Measurements from ENCODE around the gene SPATC1L. TPM values are rescaled to one million over a fixed set of nuclear protein-coding genes. Genes with fewer than 3 reads are reported as not detected.

SPATC1L gene
- total RNA-seq, 1 experiment from 2014 or later = 36.0 TPM

DNA sequence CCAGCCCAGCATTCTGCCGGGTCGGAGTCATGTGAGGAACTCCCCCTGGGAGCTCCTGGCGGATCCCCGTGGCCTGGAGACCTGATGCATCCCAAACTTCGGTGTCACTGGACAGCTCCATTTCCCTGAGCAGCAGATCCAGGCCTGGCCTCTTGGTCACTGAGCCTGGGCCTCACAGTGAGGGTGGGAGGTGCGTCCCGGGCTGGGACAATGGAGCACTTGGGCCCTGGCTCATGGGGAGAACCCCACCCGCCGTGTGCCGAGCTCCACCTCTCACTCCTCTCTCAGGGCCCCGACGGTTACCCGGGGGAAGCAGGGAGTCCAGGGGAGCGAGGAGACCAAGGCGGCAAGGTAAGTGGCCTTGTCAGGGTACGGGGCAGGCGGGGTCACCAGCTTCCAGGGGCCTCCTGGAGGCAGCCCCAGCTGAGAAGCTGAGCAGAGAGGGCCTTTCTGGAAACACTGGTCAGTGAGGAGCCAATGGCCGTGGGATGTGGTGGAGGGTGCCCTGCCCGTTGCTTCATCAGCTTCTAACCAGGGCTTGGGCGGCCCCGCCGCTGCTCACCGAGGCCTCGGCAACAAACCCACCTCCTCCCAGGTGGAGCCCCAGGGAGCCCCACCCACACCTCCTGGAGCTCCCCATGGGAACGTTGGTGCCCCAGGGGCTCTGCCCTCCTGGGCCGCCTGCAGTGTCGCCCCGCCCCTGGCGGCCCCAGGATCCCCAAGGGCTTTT, 66.5 kb downstream of the SPATC1L start:
- Mint-ChIP-seq H3K27me3 (ENCODE audit: low read depth) (no peaks in the 10 kb centered on the region), H3K36me3 (ENCODE audit: insufficient read depth in 1 of 3, low read depth in 3 of 3) (peaks cover 25 to 62% (median 32%) of the 10 kb centered on the region in 3 experiments), H3K27ac (no peak overlapping the region), H3K4me3 (no peak overlapping the region), H3K9me3 (peaks cover 0 to 8% of the 10 kb centered on the region in 2 experiments; a peak in 2 of 5 replicates), H3K4me1 (no peaks in the 10 kb centered on the region)
- Histone ChIP-seq H4K8ac (replicated peaks; ENCODE audit: insufficient read length, low read depth, low read length) (no peak overlapping the region), H3K27me3 (ENCODE audit: insufficient read depth, low read length) (no peaks in the 10 kb centered on the region), H3T11ph (ENCODE audit: low read length) (no peak overlapping the region), H3K56ac (ENCODE audit: insufficient read length, low read depth, low read length) (no peak overlapping the region), H3K4ac (ENCODE audit: low read depth, low read length) (no peak overlapping the region), H3K4me1 (ENCODE audit: insufficient read depth, low read length) (no peaks in the 10 kb centered on the region), H3K9me3 (ENCODE audit: control insufficient read depth, low read depth, low read length) (no peaks in the 10 kb centered on the region), H3K27ac (ENCODE audit: insufficient read length, low read depth, low read length) (no peak overlapping the region), H4K5ac (ENCODE audit: insufficient read length, low read depth, low read length) (no peak overlapping the region), H3K23me2 (ENCODE audit: insufficient read length, low read depth, low read length, poor library complexity, severe bottlenecking) (no peaks in the 10 kb centered on the region), H2BK20ac (ENCODE audit: low read depth, low read length, poor library complexity, severe bottlenecking) (no peak overlapping the region), H3K79me1 (ENCODE audit: insufficient read depth, low read depth, low read length, poor library complexity, severe bottlenecking) (no peaks in the 10 kb centered on the region), H3K9ac (ENCODE audit: extremely low read depth, insufficient read length, low read length) (no peak overlapping the region), H2AFZ (ENCODE audit: low read length) (no peak overlapping the region), H2BK15ac (ENCODE audit: low read depth, low read length) (no peak overlapping the region), H2AK5ac (ENCODE audit: insufficient read length, low read length) (no peak overlapping the region), H3K4me2 (ENCODE audit: insufficient read depth, insufficient read length, low read length) (no peak overlapping the region), H4K20me1 (ENCODE audit: control insufficient read depth, insufficient read depth, insufficient read length) (no peaks in the 10 kb centered on the region), H4K91ac (ENCODE audit: insufficient read length, low read depth, low read length) (no peak overlapping the region), H3K79me2 (ENCODE audit: insufficient read depth, low read length) (no peaks in the 10 kb centered on the region), H2BK12ac (ENCODE audit: insufficient read length, low read depth, low read length) (no peak overlapping the region), H3K23ac (ENCODE audit: insufficient read length, low read depth, low read length) (no peak overlapping the region), H2BK120ac (ENCODE audit: low read depth, low read length, poor library complexity, severe bottlenecking) (no peak overlapping the region), H2BK5ac (ENCODE audit: insufficient read length, low read length) (no peak overlapping the region), H3K14ac (ENCODE audit: insufficient read depth, low read length) (no peak overlapping the region), H3K18ac (ENCODE audit: insufficient read length, low read depth, low read length) (no peak overlapping the region)
- DNase-seq = peak; percentile 14
- WGBS (ENCODE audit: extremely low coverage, insufficient read length, low lambda C conversion rate) = no CpG with 5 or more reads among the region's 29 CpGs
- TF ChIP-seq, protein P1, sequence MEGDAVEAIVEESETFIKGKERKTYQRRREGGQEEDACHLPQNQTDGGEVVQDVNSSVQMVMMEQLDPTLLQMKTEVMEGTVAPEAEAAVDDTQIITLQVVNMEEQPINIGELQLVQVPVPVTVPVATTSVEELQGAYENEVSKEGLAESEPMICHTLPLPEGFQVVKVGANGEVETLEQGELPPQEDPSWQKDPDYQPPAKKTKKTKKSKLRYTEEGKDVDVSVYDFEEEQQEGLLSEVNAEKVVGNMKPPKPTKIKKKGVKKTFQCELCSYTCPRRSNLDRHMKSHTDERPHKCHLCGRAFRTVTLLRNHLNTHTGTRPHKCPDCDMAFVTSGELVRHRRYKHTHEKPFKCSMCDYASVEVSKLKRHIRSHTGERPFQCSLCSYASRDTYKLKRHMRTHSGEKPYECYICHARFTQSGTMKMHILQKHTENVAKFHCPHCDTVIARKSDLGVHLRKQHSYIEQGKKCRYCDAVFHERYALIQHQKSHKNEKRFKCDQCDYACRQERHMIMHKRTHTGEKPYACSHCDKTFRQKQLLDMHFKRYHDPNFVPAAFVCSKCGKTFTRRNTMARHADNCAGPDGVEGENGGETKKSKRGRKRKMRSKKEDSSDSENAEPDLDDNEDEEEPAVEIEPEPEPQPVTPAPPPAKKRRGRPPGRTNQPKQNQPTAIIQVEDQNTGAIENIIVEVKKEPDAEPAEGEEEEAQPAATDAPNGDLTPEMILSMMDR (conservative IDR thresholded peaks at IDR 0.05) = no peak

Data from H9 (cell line).